HepG2 (cell line): ENCODE data around the gene CLPX. TPM values are rescaled to one million over a fixed set of nuclear protein-coding genes. Genes with fewer than 3 reads are reported as not detected.

ENCODE experiments used
- ATF7 ChIP-seq, 2 experiments: fragments of 450-650 bp in 1 of 2; sonication (generic) in 1 of 2; formaldehyde crosslinking in 1 of 2; IDR thresholded peaks; 2 replicates each; pipeline versions ENCODE4 v1.4.0 to v1.6.1; 2016 to 2020; ENCODE audit warnings: antibody characterized with exemption in 1 of 2, mild to moderate bottlenecking in 1 of 2, missing genetic modification reagents in 1 of 2
- CBFB ChIP-seq: sonication (generic); formaldehyde crosslinking; IDR thresholded peaks from 2 replicates; pipeline ENCODE4 v1.4.0; 2020; ENCODE audit warnings: missing genetic modification reagents
- CCAR2 ChIP-seq: fragments of 200-400 bp; formaldehyde crosslinking; optimal IDR thresholded peaks from 2 replicates; pipeline ENCODE3; 2018; ENCODE audit warnings: low read depth, mild to moderate bottlenecking, low read length, moderate library complexity
- HHEX ChIP-seq: IDR thresholded peaks from 2 replicates; pipeline ENCODE4 v1.6.1; 2016; ENCODE audit warnings: control low read depth
- IKZF5 ChIP-seq: IDR thresholded peaks from 2 replicates; pipeline ENCODE4 v1.6.1; 2018; ENCODE audit warnings: missing genetic modification reagents, mild to moderate bottlenecking, missing compliant biosample characterization
- JDP2 ChIP-seq: sonication (generic); formaldehyde crosslinking; IDR thresholded peaks from 2 replicates; pipeline ENCODE4 v1.8.1; 2022; ENCODE audit warnings: missing genetic modification reagents, borderline replicate concordance
- KDM4B ChIP-seq: sonication (generic); formaldehyde crosslinking; IDR thresholded peaks from 2 replicates; pipeline ENCODE4 v1.4.0; 2020; ENCODE audit warnings: missing genetic modification reagents
- KDM6A ChIP-seq: IDR thresholded peaks from 2 replicates; pipeline ENCODE4 v1.6.1; 2016; ENCODE audit warnings: low read depth
- MTA1 ChIP-seq: sonication (generic); formaldehyde crosslinking; IDR thresholded peaks from 2 replicates; pipeline ENCODE4 v1.4.0; 2020; ENCODE audit warnings: missing genetic modification reagents, mild to moderate bottlenecking, borderline replicate concordance
- NBN ChIP-seq: fragments of 450-650 bp; conservative IDR thresholded peaks from 2 replicates; pipeline ENCODE4 v1.6.1; 2017
- POLR2AphosphoS5 ChIP-seq: IDR thresholded peaks from 2 replicates; pipeline ENCODE4 v1.6.1; 2012; ENCODE audit warnings: low read depth, low read length
- TAF1 ChIP-seq: sonication (generic); formaldehyde crosslinking; IDR thresholded peaks from 2 replicates; pipeline ENCODE4 v1.4.0; 2020; ENCODE audit warnings: missing genetic modification reagents
- TAF15 ChIP-seq: fragments of 200-400 bp; formaldehyde crosslinking; IDR thresholded peaks from one replicate; pipeline ENCODE4 v1.6.1; 2018; ENCODE audit warnings: mild to moderate bottlenecking, low read depth, low read length; ENCODE audit not compliant: poor library complexity, severe bottlenecking
- ZBTB8A ChIP-seq: sonication (generic); formaldehyde crosslinking; IDR thresholded peaks from 2 replicates; pipeline ENCODE4 v1.4.0; 2020; ENCODE audit warnings: mild to moderate bottlenecking, low read depth, missing genetic modification reagents, borderline replicate concordance
- ZFY ChIP-seq: sonication (generic); formaldehyde crosslinking; IDR thresholded peaks from 2 replicates; pipeline ENCODE4 v1.4.0; 2020; ENCODE audit warnings: missing genetic modification reagents
- ZKSCAN8 ChIP-seq: IDR thresholded peaks from 2 replicates; pipeline ENCODE4 v1.6.1; 2016; ENCODE audit warnings: borderline replicate concordance, missing genetic modification reagents, missing compliant biosample characterization
- ZMYM2 ChIP-seq: sonication (generic); formaldehyde crosslinking; IDR thresholded peaks from 2 replicates; pipeline ENCODE4 v1.8.0; 2022; ENCODE audit warnings: mild to moderate bottlenecking, missing genetic modification reagents
- ZNF253 ChIP-seq: sonication (generic); formaldehyde crosslinking; IDR thresholded peaks from 2 replicates; pipeline ENCODE4 v1.8.0; 2022; ENCODE audit warnings: mild to moderate bottlenecking, missing genetic modification reagents, borderline replicate concordance
- ZNF260 ChIP-seq: sonication (generic); formaldehyde crosslinking; IDR thresholded peaks from 2 replicates; pipeline ENCODE4 v1.4.0; 2020; ENCODE audit warnings: missing genetic modification reagents, low read depth, mild to moderate bottlenecking, borderline replicate concordance
- ZNF501 ChIP-seq: sonication (generic); formaldehyde crosslinking; IDR thresholded peaks from 2 replicates; pipeline ENCODE4 v1.5.1; 2020; ENCODE audit warnings: mild to moderate bottlenecking, moderate library complexity, missing genetic modification reagents
- ZNF768 ChIP-seq: sonication (generic); formaldehyde crosslinking; IDR thresholded peaks from 2 replicates; pipeline ENCODE4 v1.4.0; 2020; ENCODE audit warnings: missing genetic modification reagents
- ZNF792 ChIP-seq: IDR thresholded peaks from 2 replicates; pipeline ENCODE4 v1.6.1; 2016
- ZSCAN20 ChIP-seq: sonication (generic); formaldehyde crosslinking; IDR thresholded peaks from 2 replicates; pipeline ENCODE4 v1.4.0; 2020; ENCODE audit warnings: missing genetic modification reagents, mild to moderate bottlenecking, borderline replicate concordance
- ZSCAN22 ChIP-seq: sonication (generic); formaldehyde crosslinking; IDR thresholded peaks from 2 replicates; pipeline ENCODE4 v1.4.0; 2020; ENCODE audit warnings: mild to moderate bottlenecking, missing genetic modification reagents
- polyA plus RNA-seq, 8 experiments: library from polyadenylated mRNA; depleted of rRNA in 3 of 8; stranded (reverse) in 7 of 8; unstranded in 1 of 8; fragments of >200 nt; fragmentation: Illumina TruSeq in 4 of 8; extraction: Trizol in 4 of 8; gene quantifications; 2 replicates each; pipeline versions ENCODE4 v1.2.1 to v1.2.3, GENCODE V29; 2011 to 2016; ENCODE audit warnings: low read depth in 4 of 8, missing spikeins in 1 of 8, mixed read lengths in 1 of 8; ENCODE audit not compliant: insufficient read depth in 1 of 8
- total RNA-seq, 5 experiments: library from RNA; depleted of rRNA; stranded (reverse); fragments of >200 nt; fragmentation: Illumina TruSeq; extraction: Trizol; gene quantifications; 2 replicates each; pipeline ENCODE4 v1.2.3, GENCODE V29; 2016; ENCODE audit warnings: low read depth in 1 of 5
- TF ChIP-seq, protein P1 (sequence below): IDR thresholded peaks from 2 replicates; pipeline ENCODE4 v1.6.1; 2012; ENCODE audit warnings: low read depth, low read length, improper control_type of control experiment
- TF ChIP-seq, protein P2 (sequence below): sonication (generic); formaldehyde crosslinking; IDR thresholded peaks from 2 replicates; pipeline ENCODE4 v1.5.0; 2020; ENCODE audit warnings: missing genetic modification reagents, mild to moderate bottlenecking, borderline replicate concordance
- TF ChIP-seq, protein P3 (sequence below): sonication (generic); formaldehyde crosslinking; conservative IDR thresholded peaks from 2 replicates; pipeline ENCODE4 v1.5.0; 2020; ENCODE audit warnings: missing genetic modification reagents

CLPX gene
- total and polyA plus RNA-seq, 2 of the 13 experiments (the other 11 are each of a cell fraction or from before 2014, with no cell fraction given), result 33.9 to 61.3 TPM

GRCh38 chr15:65184305-65184867 lies 756 bp downstream of the CLPX start (continued):
- TF ChIP-seq TAF15 (no peak), JDP2 (CRISPR knock-in tag) (no peak), ZBTB8A (0 out of 2 replicates have a peak, but pooled peaks have one; percentile 48), TAF1 (CRISPR knock-in tag) (peak; percentile 40), ZNF501 (CRISPR knock-in tag) (no peak), ZNF260 (CRISPR knock-in tag) (no peak), CBFB (0 out of 2 replicates have a peak, but pooled peaks have one; percentile 23), POLR2AphosphoS5 (peak; percentile 35; the same call in 1 of the 2 replicates), ZKSCAN8 (CRISPR knock-in tag) (no peak), NBN (no peak), KDM4B (no peak), ZSCAN22 (CRISPR knock-in tag) (no peak), ZMYM2 (no peak), MTA1 (CRISPR knock-in tag) (no peak), ZNF792 (peak; percentile 13; the same call in 1 of the 2 replicates), HHEX (CRISPR knock-in tag) (no peak), ATF7 (IDR thresholded peaks at IDR 0.05) (no peak), ATF7 (CRISPR knock-in tag; IDR thresholded peaks at IDR 0.05) (no peak), IKZF5 (CRISPR knock-in tag) (peak; percentile 34; the same call in 1 of the 2 replicates), ZNF253 (CRISPR knock-in tag) (no peak), CCAR2 (no peak), KDM6A (CRISPR knock-in tag) (0 out of 2 replicates have a peak, but pooled peaks have one; percentile 5), ZSCAN20 (no peak), ZFY (no peak), ZNF768 (CRISPR knock-in tag) (0 out of 2 replicates have a peak, but pooled peaks have one; percentile 42)
- TF ChIP-seq, protein P1, sequence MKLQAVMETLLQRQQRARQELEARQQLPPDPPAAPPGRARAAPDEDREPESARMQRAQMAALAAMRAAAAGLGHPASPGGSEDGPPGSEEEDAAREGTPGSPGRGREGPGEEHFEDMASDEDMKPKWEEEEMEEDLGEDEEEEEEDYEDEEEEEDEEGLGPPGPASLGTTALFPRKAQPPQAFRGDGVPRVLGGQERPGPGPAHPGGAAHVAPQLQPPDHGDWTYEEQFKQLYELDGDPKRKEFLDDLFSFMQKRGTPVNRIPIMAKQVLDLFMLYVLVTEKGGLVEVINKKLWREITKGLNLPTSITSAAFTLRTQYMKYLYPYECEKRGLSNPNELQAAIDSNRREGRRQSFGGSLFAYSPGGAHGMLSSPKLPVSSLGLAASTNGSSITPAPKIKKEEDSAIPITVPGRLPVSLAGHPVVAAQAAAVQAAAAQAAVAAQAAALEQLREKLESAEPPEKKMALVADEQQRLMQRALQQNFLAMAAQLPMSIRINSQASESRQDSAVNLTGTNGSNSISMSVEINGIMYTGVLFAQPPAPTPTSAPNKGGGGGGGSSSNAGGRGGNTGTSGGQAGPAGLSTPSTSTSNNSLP, result no peak
- TF ChIP-seq, protein P2, sequence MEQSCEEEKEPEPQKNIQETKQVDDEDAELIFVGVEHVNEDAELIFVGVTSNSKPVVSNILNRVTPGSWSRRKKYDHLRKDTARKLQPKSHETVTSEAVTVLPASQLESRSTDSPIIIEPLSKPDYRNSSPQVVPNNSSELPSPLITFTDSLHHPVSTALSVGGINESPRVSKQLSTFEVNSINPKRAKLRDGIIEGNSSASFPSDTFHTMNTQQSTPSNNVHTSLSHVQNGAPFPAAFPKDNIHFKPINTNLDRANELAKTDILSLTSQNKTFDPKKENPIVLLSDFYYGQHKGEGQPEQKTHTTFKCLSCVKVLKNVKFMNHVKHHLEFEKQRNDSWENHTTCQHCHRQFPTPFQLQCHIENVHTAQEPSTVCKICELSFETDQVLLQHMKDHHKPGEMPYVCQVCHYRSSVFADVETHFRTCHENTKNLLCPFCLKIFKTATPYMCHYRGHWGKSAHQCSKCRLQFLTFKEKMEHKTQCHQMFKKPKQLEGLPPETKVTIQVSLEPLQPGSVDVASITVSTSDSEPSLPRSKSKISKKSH (CRISPR knock-in tag), result no peak
- TF ChIP-seq, protein P3, sequence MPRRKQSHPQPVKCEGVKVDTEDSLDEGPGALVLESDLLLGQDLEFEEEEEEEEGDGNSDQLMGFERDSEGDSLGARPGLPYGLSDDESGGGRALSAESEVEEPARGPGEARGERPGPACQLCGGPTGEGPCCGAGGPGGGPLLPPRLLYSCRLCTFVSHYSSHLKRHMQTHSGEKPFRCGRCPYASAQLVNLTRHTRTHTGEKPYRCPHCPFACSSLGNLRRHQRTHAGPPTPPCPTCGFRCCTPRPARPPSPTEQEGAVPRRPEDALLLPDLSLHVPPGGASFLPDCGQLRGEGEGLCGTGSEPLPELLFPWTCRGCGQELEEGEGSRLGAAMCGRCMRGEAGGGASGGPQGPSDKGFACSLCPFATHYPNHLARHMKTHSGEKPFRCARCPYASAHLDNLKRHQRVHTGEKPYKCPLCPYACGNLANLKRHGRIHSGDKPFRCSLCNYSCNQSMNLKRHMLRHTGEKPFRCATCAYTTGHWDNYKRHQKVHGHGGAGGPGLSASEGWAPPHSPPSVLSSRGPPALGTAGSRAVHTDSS (CRISPR knock-in tag), result no peak
